ENCODE measurements around the gene PIK3CB. TPM values are rescaled to one million over a fixed set of nuclear protein-coding genes. Genes with fewer than 3 reads are reported as not detected.
"Not testable (repeated sequence)": the region's sequence is repeated elsewhere in the genome, so short reads cannot be mapped to it uniquely, and the experiment has no call there.

Gene PIK3CB
- total RNA-seq, 2 donors from 2014 or later: 29.0 to 32.2 TPM

DNA sequence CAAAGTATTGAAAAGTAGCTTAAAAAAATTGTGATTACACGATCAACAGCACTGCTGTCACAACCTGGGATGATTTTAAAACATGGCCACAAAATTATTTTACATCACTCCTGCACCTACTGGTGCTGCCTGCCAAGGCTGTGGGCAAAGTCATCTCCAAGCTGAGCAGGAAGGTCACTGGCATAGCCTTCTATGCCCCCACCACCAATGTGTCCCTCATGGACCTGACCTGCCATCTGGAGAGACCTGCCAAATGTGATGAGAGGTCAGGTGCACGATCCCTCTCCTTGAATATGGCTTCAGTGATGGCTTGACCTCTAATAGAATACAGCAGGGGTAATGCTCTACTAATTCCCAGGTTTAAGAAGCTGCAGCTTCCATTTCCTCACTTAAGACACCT, 57.8 kb downstream of the PIK3CB start:
- intact Hi-C loops (cut with DNase I): loop anchor here in 1 of 2 donors (10.0 kb wide), 1 partner anchor 138 kb away; no protein-coding TSS in a partner anchor
- DNase-seq: no peak
- no peak for ATAC-seq

DNA sequence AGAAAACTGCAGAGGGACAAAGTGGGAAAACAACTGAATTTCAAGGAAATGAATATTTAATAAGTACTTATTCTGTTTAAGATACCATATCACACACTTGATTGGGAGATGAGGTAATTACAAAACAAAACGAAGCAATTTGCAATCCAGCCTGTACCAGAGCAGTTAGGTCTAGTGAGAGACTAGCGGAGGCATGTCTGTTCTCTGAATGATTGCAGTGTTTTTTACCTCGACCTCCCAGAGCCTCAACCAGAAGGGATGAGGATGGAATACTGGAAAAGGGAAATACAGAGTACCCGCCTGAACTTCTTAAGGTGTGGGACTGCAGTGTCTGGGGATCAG, 59.5 kb downstream of the PIK3CB start:
- intact Hi-C loops (cut with DNase I): loop anchor here in 1 of 2 donors (10.0 kb wide), 1 partner anchor 140 kb away; no protein-coding TSS in a partner anchor
- ATAC-seq: peak in 1 of 2 donors; percentile 35
- no peak for DNase-seq

DNA sequence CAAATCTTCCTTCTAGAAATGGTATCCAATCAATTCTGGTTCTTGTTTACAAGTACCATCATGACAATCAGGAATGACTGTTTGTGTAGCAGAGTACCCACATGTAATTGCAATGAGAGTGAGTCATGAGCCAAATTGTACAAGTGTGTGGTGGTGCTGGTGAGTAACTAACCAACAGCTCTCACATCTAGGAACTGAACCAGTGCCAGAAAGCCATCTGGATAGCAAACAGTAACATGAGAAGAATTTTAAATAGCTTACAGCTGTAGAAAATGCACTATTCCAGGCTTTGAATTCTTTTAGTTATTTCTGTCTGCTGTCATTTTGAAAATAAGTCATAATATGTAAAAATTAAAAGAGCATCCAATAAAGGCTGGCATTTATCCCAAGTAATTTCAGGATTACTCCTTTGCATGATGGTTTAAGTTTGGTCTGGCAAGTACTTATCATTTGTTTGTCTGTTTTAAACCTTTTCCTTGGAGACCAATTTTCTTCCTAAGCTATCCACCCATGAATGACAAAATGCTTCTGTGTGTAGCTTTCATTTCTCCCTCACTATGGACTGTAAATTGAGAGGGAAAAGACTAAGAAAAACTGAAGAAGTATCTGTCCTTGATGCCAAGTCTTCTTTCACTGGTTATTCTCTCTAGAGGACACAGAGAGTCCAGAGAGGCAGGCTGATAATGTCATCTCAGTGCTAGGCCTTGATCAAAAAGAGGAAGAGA, 60.0 kb downstream of the PIK3CB start:
- DNase-seq (peak; percentile 58), ATAC-seq (peak; percentile 89 to 97)
- intact Hi-C loops (cut with DNase I): loop anchor here in 1 of 2 donors (10.0 kb wide), 1 partner anchor 140 kb away; no protein-coding TSS in a partner anchor

DNA sequence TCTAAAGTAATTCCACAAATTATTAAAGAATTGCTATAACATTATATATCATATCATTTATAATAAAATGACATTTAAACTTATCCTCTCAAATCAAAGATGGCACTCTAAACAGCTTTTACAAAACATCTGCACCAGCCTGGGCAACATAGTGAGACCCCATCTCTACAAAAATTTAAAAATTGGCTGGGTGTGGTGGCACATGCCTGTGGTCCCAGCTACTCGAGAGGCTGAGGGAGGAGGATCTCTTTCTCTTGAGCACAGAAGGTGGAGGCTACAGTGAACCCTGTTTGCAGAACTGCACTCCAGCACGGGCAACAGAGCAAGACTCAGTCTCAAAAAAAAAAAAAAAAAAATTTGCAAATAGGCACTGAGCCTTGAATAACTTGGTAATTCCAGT, 63.1 kb downstream of the PIK3CB start:
- no peak for DNase-seq
- intact Hi-C loops (cut with DNase I): loop anchor here in 1 of 2 donors (10.0 kb wide), 1 partner anchor 143 kb away; no protein-coding TSS in a partner anchor
- ATAC-seq: no peak

DNA sequence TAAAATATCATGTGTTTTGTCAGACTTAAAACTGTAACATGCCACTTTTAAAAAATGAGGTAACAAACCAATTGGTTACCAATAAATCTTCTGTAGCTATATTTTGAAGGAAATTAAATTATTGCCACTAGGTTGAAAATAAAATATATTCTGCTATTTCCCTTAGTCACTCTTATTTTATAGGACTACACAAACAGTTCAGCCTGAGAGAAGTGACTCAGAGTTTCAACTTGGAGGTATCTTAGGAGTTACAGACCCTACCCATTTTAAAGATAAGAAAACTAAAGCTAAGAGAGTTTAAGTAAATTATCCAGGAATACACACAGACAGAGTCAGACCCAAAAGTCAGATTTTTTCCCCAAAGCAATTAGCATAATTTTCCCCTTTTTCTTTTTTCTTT, 65.1 kb downstream of the PIK3CB start:
- no peak for DNase-seq
- intact Hi-C loops (cut with DNase I): loop anchor here in 1 of 2 donors (10.0 kb wide), 1 partner anchor 145 kb away; no protein-coding TSS in a partner anchor
- no peak for ATAC-seq

DNA sequence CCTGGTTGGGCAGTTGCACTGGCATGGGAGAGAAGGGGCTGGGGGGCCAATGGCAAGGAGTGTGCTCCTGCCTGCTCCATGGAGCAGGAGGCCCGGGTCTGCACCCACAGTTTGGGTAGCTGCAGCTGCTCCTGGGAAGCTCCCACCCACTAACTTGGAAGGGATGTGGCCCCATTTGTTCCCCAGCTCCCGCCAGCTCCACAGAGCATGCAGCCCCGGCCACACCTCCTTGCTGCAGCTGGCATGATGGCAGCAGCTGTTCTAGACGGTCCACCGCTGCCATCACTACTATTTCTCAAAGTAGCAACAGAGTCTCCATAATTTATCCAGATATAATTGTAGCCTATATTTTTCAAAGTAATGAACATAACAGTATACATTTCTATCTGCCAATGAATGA, 65.8 kb downstream of the PIK3CB start:
- DNase-seq (no peak), ATAC-seq (no peak)
- intact Hi-C loops (cut with DNase I): no loop called here

DNA sequence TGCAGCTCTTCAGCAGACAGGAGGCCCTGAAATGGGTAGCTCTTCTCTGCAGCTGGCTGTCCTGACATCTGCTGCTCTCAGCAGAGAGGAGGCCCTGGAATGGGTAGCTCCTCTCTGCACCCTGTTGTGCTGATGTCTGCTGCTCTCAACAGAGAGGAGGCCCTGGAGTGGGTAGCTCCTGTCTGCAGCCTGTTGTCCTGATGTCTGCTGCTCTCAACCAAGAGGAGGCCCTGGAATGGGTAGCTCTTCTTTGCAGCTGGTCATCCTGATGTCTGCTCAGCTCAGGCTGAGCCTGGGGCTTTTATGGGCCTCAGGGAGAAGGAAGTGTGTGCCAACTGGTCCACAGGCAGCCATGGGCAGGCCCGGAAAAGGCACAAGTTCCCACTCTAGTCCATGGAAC, 66.6 kb downstream of the PIK3CB start:
- DNase-seq (no peak), ATAC-seq (peak in 1 of 2 donors; percentile 30)
- intact Hi-C loops (cut with DNase I): no loop called here

DNA sequence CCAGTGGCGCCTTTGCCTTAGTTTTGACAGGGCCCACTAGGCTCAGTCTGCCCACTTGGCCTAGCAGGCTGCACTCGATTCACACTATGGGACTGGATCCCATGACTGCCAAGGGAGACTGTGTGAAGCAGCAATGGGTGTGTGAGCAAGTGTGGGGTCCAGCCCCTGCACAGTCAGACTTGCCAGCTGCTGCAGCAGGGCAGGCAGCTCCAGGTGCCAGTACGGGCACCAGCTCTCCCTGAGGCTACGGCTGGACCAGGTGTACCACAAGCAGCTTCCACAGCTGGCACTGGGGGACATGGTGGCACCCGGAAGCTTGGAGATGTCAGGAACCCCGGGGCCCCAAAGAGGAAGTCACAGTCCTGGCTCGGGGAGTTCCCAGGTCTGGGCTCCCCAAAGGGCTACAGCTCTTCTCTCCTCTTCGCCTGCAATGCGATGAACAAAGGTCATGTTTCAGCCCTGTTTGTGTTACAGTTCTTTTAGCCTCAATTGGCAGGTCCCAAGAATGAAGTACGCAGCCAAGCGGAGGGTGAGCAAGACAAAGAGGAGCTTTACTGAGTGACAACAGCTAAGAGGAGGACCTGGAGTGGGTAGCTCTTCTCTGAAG, 67.1 kb downstream of the PIK3CB start:
- intact Hi-C loops (cut with DNase I): no loop called here
- peak in 1 of 2 donors; percentile 35 for ATAC-seq
- DNase-seq: no peak

DNA sequence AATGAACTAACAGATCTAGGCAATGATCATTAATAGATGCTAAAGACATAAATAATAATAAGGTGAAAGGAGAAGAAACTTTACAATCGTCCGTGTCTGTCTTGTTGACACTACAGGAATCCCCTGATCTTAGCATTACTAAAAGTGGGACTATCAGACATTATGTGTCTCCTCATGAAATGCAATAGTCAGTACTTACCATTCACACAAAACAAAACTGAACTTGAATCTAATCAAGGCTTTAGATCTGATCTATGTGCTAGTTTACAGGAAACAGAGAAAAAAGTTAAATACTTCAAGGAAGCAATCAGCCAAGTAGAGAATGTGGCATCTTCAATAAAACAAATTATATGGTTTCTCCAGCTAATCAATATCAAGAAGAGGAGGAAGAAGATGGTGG, 73.7 kb downstream of the PIK3CB start:
- ATAC-seq (no peak), DNase-seq (no peak)
- intact Hi-C loops (cut with DNase I): no loop called here

DNA sequence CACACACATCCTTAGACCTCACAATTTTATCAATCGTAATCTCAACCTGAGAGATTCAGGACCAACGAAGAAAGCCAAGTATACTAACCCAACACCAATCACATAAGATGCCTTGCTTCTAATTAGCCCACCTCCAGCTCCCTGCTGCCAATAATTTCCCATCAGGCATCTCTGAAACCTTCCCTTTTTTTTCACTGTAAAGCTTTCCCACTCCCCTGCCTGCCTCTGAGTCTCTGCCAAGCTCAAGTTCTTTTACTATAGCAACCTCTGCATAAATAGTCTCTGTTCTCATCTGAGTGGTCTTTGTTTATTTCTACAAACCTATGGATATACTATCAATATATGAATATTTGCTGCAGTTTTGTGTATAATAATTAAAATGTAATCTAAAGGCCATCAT, 86.5 kb downstream of the PIK3CB start:
- ATAC-seq (no peak), DNase-seq (no peak)
- intact Hi-C loops (cut with DNase I): no loop called here

DNA sequence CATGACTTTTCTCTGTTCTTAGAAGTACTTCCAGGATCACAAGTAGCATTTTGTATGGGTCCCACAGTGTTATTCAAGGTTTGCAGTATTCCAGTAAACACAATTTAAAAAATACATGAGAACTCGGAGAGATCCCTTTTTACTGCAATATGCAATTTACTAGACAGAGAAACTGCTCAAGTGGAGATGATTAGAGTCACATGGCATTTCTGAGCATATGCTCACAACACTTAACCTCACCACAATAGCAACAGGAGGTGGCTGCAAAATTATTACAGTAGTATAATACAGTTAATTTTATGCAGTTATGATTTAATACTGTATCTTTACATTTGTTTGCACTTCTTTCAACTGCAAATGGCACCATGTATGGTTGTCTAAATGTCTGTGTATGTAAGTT, 87.5 kb downstream of the PIK3CB start:
- intact Hi-C loops (cut with DNase I): no loop called here
- DNase-seq: no peak
- ATAC-seq: no peak

DNA sequence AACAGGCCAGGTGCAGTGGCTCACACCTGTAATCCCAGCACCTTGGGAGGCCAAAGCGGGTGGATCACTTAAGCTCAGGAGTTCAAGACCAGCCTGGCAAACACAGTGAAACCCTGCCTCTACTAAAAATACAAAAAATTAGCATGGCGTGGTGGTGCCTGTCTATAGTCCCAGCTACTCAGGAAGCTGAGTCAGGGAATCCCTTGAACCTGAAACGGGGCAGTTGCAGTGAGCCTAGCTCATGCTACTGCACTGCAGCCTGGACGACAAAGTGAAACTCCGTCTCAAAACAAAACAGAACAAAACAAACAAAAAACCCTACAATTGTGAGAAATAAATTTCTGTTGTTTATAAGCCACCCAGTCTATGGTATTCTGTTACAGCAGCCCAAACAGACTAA, 94.7 kb downstream of the PIK3CB start:
- intact Hi-C loops (cut with DNase I): no loop called here
- DNase-seq (no peak), ATAC-seq (no peak)

DNA sequence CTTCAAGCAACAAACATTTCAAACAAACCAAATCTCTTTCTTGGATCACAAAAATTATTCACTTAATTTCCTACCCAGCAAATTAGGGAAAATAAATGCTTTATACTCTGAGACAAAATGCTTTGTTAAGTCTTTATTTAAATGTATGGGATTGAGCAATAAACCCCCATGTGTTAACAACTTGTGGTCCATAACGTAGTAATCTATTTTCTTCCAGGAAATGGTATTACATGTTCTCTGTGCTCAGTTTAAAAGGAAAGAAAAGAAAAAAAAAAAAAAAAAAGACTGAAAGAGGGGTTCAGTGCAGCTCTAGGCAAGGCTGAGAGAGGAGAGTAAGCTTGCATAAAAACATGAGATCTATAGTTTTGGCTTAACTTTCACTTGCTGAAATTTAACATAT, 102.3 kb downstream of the PIK3CB start:
- intact Hi-C loops (cut with DNase I): no loop called here
- ATAC-seq: no peak

DNA sequence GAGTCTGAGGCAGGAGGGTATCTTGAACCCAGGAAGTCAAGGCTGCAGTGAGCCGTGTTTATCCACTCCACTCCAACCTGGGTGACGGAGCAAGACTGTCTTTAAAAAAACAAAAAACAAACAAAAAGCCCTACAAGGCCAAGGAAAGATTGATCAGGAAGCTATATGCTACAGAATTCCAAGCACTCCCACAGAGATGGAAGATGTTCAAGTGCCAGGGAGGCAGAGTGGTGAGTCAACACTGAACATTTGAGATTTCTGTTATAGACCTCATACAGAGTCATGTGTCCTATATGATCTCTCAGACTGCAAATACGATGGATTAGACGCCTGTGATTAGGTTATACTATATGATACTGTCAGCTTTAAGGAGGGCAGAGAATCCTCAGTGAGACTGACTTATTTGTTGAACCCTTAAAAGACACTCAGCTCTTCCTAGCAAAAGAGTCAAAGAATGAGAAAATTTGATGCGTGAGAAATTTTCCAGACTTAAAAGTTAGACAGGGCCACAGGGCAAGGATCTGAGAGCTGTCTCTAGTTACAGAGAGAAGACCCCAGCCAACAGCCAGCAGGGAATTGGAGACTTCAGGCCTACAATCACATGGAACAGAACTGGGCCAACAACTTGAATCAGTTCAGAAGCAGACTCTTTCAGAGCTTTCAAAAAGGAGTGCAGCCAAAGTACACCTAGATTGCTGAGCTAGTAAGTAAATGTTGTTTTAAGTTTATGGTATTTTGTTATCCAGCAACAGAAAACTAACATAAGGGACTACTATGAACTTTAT, 107.6 kb downstream of the PIK3CB start:
- DNase-seq (no peak), ATAC-seq (no peak)
- intact Hi-C loops (cut with DNase I): no loop called here

More for the DNA sequence above, 102.3 kb downstream of the PIK3CB start:
- DNase-seq: no peak

DNA sequence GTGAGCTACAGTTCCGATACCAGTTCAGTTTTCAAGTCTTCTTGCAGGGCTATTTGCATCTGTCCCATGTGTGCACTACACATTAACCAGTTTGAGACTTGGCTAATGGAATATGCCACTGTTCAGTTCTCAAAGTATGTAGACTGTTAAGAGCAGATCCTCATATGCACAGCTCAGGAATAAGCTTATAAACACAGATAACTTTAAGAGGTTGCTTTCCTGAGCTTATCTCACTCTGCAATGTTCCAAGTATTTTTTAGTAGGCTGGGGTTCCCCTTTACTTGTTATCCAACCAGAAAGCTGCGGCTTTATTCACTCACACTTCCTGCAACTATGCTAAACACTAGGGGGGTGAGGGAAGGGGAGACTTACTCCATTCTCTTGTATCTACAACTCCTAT, 108.7 kb downstream of the PIK3CB start:
- DNase-seq; intact Hi-C loops (cut with DNase I): not testable (repeated sequence)
- ATAC-seq: peak in 1 of 2 donors; percentile 32

DNA sequence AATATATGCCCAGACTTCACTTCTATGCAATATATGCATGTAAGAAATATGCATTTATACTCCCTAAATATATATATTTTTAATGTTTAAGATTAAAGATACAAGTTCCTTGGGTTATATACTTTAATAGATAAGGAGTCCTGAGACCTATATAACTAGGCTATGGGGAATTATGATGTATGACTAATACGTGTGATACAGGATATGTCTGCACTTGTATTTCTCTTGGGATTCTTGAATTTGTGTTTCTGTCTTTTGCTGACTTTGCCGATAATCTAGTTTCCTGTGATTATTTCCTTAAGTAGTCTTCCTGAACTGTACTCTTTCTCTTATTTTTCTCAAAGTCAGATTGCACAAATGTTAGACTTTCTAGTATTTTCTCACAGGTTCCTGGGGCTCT, 109.6 kb downstream of the PIK3CB start:
- DNase-seq (no peak), ATAC-seq (no peak)
- intact Hi-C loops (cut with DNase I): no loop called here

DNA sequence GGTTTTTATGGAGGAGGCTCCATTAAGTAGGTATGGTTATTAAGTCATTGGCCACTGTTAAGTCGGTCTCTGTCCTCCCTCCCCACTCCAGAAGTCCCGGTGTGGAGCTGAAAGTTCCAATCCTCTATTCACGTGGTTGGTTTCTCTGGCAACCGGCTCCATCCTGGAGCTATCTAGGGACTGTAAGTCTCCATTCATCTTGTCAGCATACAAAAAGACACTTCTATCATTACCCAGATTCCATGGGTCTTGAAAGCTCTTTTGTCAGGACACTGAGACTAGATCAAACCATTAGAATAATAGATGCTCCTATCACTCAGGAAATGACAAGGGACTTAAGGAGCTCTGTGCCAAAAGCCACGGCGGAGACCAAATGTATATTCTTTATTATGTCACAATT, 110.3 kb downstream of the PIK3CB start:
- DNase-seq (no peak), ATAC-seq (no peak)
- intact Hi-C loops (cut with DNase I): no loop called here

DNA sequence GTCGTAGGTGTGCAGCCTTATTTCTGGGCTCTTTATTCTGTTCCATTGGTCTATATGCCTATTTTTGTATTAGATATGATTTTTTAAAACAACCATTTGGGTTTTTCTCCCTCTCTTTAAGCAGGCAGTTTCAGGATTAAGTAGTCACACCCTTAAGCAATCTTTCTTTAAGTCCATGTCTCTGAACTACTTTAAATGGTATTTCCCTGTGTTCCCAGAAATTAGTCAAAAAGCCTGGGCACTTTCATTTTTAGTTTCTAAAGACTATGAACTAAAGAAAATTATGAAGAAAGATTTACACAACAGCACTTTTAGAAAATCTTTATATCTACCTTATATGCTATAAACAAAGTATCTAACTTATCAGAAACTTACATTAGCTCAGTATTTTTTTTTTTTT, 115.9 kb downstream of the PIK3CB start:
- ATAC-seq (no peak), DNase-seq (no peak)
- intact Hi-C loops (cut with DNase I): no loop called here

DNA sequence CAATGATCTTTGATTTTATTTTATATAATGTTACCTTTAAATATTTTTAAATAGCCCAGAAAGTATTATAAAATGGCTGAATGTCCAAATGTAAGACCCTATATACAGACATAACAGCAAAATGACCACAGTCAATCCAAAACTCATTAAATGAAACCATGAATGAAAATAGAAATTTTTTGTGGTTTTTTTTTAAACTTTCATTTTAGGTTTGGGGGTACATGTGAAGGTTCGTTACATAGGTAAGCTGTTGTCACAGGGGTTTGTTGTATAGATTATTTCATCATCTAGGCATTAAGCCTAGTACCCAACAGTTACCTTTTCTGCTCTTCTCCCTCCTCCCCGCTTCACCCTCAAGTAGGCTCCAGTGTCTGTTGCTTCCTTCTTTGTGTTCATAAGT, 117.4 kb downstream of the PIK3CB start:
- intact Hi-C loops (cut with DNase I): no loop called here
- no peak for DNase-seq
- ATAC-seq: no peak

DNA sequence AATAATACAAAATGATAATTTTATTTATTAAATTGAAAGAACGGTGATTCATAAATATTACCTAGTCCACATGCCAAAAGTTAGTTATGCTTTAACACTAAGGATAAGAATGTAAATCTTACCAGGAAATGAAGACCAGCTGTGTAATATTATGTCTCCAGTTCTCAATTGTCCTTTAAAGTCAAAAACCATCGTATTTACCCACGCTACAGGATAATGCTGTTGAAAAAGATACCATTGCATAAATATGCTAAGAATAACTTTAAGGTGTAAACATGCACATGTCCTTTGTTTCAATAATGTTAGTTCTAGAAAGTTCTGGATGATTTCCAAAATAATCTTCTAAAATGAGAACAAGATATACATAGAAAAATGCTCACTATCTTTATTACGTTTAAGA, 122.6 kb downstream of the PIK3CB start:
- ATAC-seq: no peak
- DNase-seq: no peak
- intact Hi-C loops (cut with DNase I): no loop called here
